GM12878 (cell line): ENCODE measurements around the gene ATF4. TPM values are rescaled to one million over a fixed set of nuclear protein-coding genes. Genes with fewer than 3 reads are reported as not detected.

Source experiments
- ATAC-seq: fragments of 200-7000 bp; cut with Tn5 transposase; 3 replicates; pipeline ENCODE4 v1.9.1; 2020; ENCODE audit warnings: mild to moderate bottlenecking, moderate library complexity
- BruUV-seq: library from RNA; stranded (reverse); fragments of 400-500 nt; replicated peaks from 2 replicates; lab custom pipeline; 2021; lab: Mats Ljungman, UMichigan
- CTCF ChIA-PET: fragments of 300-600 bp; sonication (Branson Sonifier 250); formaldehyde crosslinking; extraction: SDS; loops from one replicate; lab custom pipeline; 2021; ENCODE audit warnings: inconsistent platforms; lab: Yijun Ruan, JAX
- POLR2A ChIA-PET: fragments of 350-600 bp; formaldehyde crosslinking; extraction: SDS; loops from one replicate; lab custom pipeline; 2021; ENCODE audit warnings: inconsistent platforms; lab: Charles Lee
- RAD21 ChIA-PET: fragments of 300-600 bp; sonication (Branson Sonifier 250); formaldehyde crosslinking; loops from one replicate; lab custom pipeline; 2023; ENCODE audit warnings: antibody characterized with exemption; ENCODE audit not compliant: unreplicated experiment; lab: Charles Lee
- SMC1A ChIA-PET: fragments of 300-600 bp; sonication (Branson Sonifier 250); formaldehyde crosslinking; loops from one replicate; lab custom pipeline; 2023; ENCODE audit not compliant: unreplicated experiment, uncharacterized antibody; lab: Charles Lee
- DNase-seq: peaks from one replicate; pipeline ENCODE4 v3.0.0-alpha.2; 2011; ENCODE audit warnings: low read depth, low spot score
- FAIRE-seq: peaks from 3 replicates; lab custom pipeline; 2011; peaks lifted over from hg19 to GRCh38; lab: Jason Lieb, UNC
- H2AFZ ChIP-seq: 2 replicates; pipeline ENCODE4 v1.6.0; 2011; ENCODE audit warnings: low read depth, low read length, control low read depth; ENCODE audit not compliant: control insufficient read depth
- H3K27ac ChIP-seq: 2 replicates; pipeline ENCODE4 v1.5.1; 2011; ENCODE audit warnings: control low read depth; ENCODE audit not compliant: control insufficient read depth, insufficient read depth
- H3K27me3 ChIP-seq, 2 experiments: replicated peaks in 1 of 2; 2 replicates each; pipeline versions ENCODE4 v1.6.0 to v1.6.1; 2011; ENCODE audit warnings: low read length in 1 of 2; ENCODE audit not compliant: control insufficient read depth in 2 of 2, insufficient read depth in 2 of 2
- H3K36me3 ChIP-seq, 2 experiments: 2 replicates each; pipeline ENCODE4 v1.5.1; 2011; ENCODE audit warnings: low read length in 1 of 2; ENCODE audit not compliant: control insufficient read depth in 2 of 2, insufficient read depth in 2 of 2
- H3K4me1 ChIP-seq: 2 replicates; pipeline ENCODE4 v1.6.1; 2011; ENCODE audit warnings: mild to moderate bottlenecking, low read length, moderate library complexity, mixed read lengths; ENCODE audit not compliant: control insufficient read depth, insufficient read depth
- H3K4me2 ChIP-seq: 2 replicates; pipeline ENCODE4 v1.6.0; 2011; ENCODE audit warnings: control low read depth; ENCODE audit not compliant: control insufficient read depth, insufficient read depth
- H3K4me3 ChIP-seq: fragments of 200-600 bp; sonication (generic); 2 replicates; pipeline ENCODE4 v1.5.1; 2016
- H3K79me2 ChIP-seq: 2 replicates; pipeline ENCODE4 v1.6.0; 2011; ENCODE audit warnings: low read length; ENCODE audit not compliant: control insufficient read depth, insufficient read depth
- H3K9ac ChIP-seq: 2 replicates; pipeline ENCODE4 v1.8.0; 2011; ENCODE audit warnings: low read length, control low read depth, mixed read lengths; ENCODE audit not compliant: control insufficient read depth, insufficient read depth
- H3K9me3 ChIP-seq: replicated peaks from 3 replicates; pipeline ENCODE4 v1.5.1; 2011; ENCODE audit warnings: mild to moderate bottlenecking, low read length; ENCODE audit not compliant: control insufficient read depth, insufficient read depth
- H4K20me1 ChIP-seq: 2 replicates; pipeline ENCODE4 v1.6.0; 2011; ENCODE audit not compliant: control insufficient read depth, insufficient read depth
- BCL3 ChIP-seq: IDR thresholded peaks from 2 replicates; pipeline ENCODE4 v1.6.1; 2011; ENCODE audit warnings: borderline replicate concordance, low read depth, mild to moderate bottlenecking, moderate library complexity, low read length; ENCODE audit not compliant: insufficient read depth, poor library complexity, severe bottlenecking
- BRCA1 ChIP-seq: IDR thresholded peaks from 2 replicates; pipeline ENCODE4 v1.6.1; 2011; ENCODE audit warnings: low read depth, low read length, improper control_type of control experiment
- CBX5 ChIP-seq: sonication (generic); IDR thresholded peaks from 2 replicates; pipeline ENCODE4 v1.6.1; 2016; ENCODE audit warnings: low read depth, moderate library complexity, mild to moderate bottlenecking, inconsistent platforms
- CREM ChIP-seq: IDR thresholded peaks from 2 replicates; pipeline ENCODE4 v1.6.1; 2014; ENCODE audit warnings: antibody characterized with exemption, low read depth
- CUX1 ChIP-seq: IDR thresholded peaks from 2 replicates; pipeline ENCODE4 v1.6.1; 2012; ENCODE audit warnings: improper control_type of control experiment, low read depth, low read length; ENCODE audit not compliant: insufficient replicate concordance
- E4F1 ChIP-seq: fragments of 450-650 bp; IDR thresholded peaks from 2 replicates; pipeline ENCODE4 v1.6.1; 2018; ENCODE audit warnings: borderline replicate concordance, mild to moderate bottlenecking; ENCODE audit not compliant: partially characterized antibody
- MXI1 ChIP-seq: fragments of 150-350 bp; IDR thresholded peaks from 2 replicates; pipeline ENCODE4 v1.6.1; 2011; ENCODE audit warnings: low read depth, mild to moderate bottlenecking, inconsistent platforms, low read length, improper control_type of control experiment
- NKRF ChIP-seq: fragments of 450-650 bp; conservative IDR thresholded peaks from 2 replicates; pipeline ENCODE4 v1.6.1; 2017; ENCODE audit warnings: mild to moderate bottlenecking, moderate library complexity
- WGBS: methylation state at CpG from one replicate; pipeline ENCODE4 v1.1.6; 2016; ENCODE audit warnings: low lambda C conversion rate; ENCODE audit not compliant: insufficient replicate concordance, insufficient coverage; ENCODE audit errors: missing lambda C conversion rate; 5-methylcytosine and 5-hydroxymethylcytosine counted together
- in situ Hi-C: fragments of 300-500 bp; cut with MboI; formaldehyde crosslinking; loops from 9 replicates; pipeline ENCODE4 v1.14.3; 2018; ENCODE audit warnings: mixed read lengths
- intact Hi-C: fragments of 100-400 bp; cut with micrococcal nuclease; formaldehyde crosslinking; loops from one replicate; pipeline ENCODE4 v1.14.2; 2022; ENCODE audit not compliant: unreplicated experiment
- polyA plus RNA-seq, 11 experiments: library from polyadenylated mRNA; depleted of rRNA in 4 of 11; unstranded in 6 of 11; stranded (reverse) in 5 of 11; fragments of >200 nt; fragmentation: Nextera tagmentation in 4 of 11; fragmentation: Illumina TruSeq in 1 of 11; extraction: Ambion mirVana in 4 of 11; extraction: Trizol in 1 of 11; gene quantifications; 1 replicate in 1 of 11; 2 replicates in 10 of 11; pipeline versions ENCODE4 v1.2.1 to v1.2.3, GENCODE V29; 2011 to 2016; ENCODE audit warnings: inconsistent platforms in 2 of 11, missing spikeins in 2 of 11, low read depth in 1 of 11
- total RNA-seq, 4 experiments: library from RNA; depleted of rRNA in 3 of 4; stranded (reverse); fragments of >200 nt in 3 of 4; fragmentation: Illumina TruSeq in 1 of 4; extraction: Trizol in 1 of 4; gene quantifications; 2 replicates each; pipeline versions ENCODE4 v1.2.1 to v1.2.3, GENCODE V29; 2013 to 2021

Gene ATF4
- total and polyA plus RNA-seq, 10 of the 15 experiments (the other 5 are each of a cell fraction or from before 2014, with no cell fraction given): 88.3 to 605 (median 320) TPM

- TF ChIP-seq BCL3: no peak
- TF ChIP-seq, all 136 proteins: peak for 0
These were observed 29.2 kb upstream of the ATF4 start (continued) for GRCh38 chr22:39490966-39491680.

- no peak for ATAC-seq
- ChIA-PET CTCF (interaction anchor here (1.5 to 15.7 kb wide), 4 partner anchors 16 to 174 kb away, joined by 3 to 372 read pairs (median 8); partner anchors contain the start of genes ATF4 and RPS19BP1), SMC1A (interaction anchor here (1.0 to 2.2 kb wide), 2 partner anchors 38 to 92 kb away, joined by 3 to 9 read pairs; partner anchors contain the start of gene TAB1), POLR2A (no interaction called here), RAD21 (interaction anchor here (0.7 to 0.9 kb wide), 2 partner anchors 37 to 54 kb away, joined by 3 to 5 read pairs; no protein-coding TSS in a partner anchor)
- Histone ChIP-seq H2AFZ (no peak overlapping the region), H3K9me3 (no peaks in the 10 kb centered on the region), H3K79me2 (peaks cover 2% of the 10 kb centered on the region; the same call in 1 of the 2 replicates), H3K9ac (no peak overlapping the region), H4K20me1 (no peaks in the 10 kb centered on the region), H3K4me1 (peaks cover 7% of the 10 kb centered on the region; the same call in 1 of the 2 replicates), H3K4me3 (no peak overlapping the region), H3K36me3 (peaks cover 3 to 25% of the 10 kb centered on the region in 2 experiments), H3K27ac (no peak overlapping the region), H3K27me3 (no peaks in the 10 kb centered on the region), H3K4me2 (no peak overlapping the region)
- FAIRE-seq: no peak
- DNase-seq: no peak
- in situ Hi-C loops (loop anchor here (5.0 kb wide), 1 partner anchor 551 kb away; no protein-coding TSS in a partner anchor), intact Hi-C loops (loop anchor here (5.0 kb wide), 1 partner anchor 546 kb away; no protein-coding TSS in a partner anchor)
- 97% methylated on average over 6 of the region's 6 CpGs for WGBS
- BruUV-seq: no TSS peak
- TF ChIP-seq CUX1 (no peak), CREM (no peak), CBX5 (no peak), MXI1 (no peak), E4F1 (no peak), NKRF (no peak), BRCA1 (no peak)
These were observed 28.7 kb upstream of the ATF4 start for GRCh38 chr22:39491696-39492095.
